Glutamatergic neuron (in vitro differentiated cells): ENCODE results near the gene THSD4. TPM values are rescaled to one million over a fixed set of nuclear protein-coding genes. Genes with fewer than 3 reads are reported as not detected.

Source experiments
- DNase-seq: peaks from one replicate; pipeline ENCODE4 v3.0.0; 2022
- H3K27ac Mint-ChIP-seq: one replicate; pipeline ENCODE4 v1.8.0; 2020; ENCODE audit warnings: mild to moderate bottlenecking, mixed read lengths, inconsistent platforms; ENCODE audit not compliant: unreplicated experiment
- H3K27me3 Mint-ChIP-seq: one replicate; pipeline ENCODE4 v1.8.0; 2020; ENCODE audit warnings: mild to moderate bottlenecking, moderate library complexity, mixed read lengths, inconsistent platforms; ENCODE audit not compliant: unreplicated experiment
- H3K36me3 Mint-ChIP-seq: one replicate; pipeline ENCODE4 v1.8.0; 2020; ENCODE audit warnings: mild to moderate bottlenecking, mixed read lengths, inconsistent platforms; ENCODE audit not compliant: unreplicated experiment
- H3K4me1 Mint-ChIP-seq: one replicate; pipeline ENCODE4 v1.8.0; 2020; ENCODE audit warnings: mild to moderate bottlenecking, low read depth, mixed read lengths, inconsistent platforms; ENCODE audit not compliant: unreplicated experiment
- H3K4me3 Mint-ChIP-seq: one replicate; pipeline ENCODE4 v1.8.0; 2020; ENCODE audit warnings: mild to moderate bottlenecking, mixed read lengths, inconsistent platforms; ENCODE audit not compliant: unreplicated experiment
- H3K9me3 Mint-ChIP-seq: one replicate; pipeline ENCODE4 v1.8.0; 2020; ENCODE audit warnings: mild to moderate bottlenecking, moderate library complexity, mixed read lengths, inconsistent platforms; ENCODE audit not compliant: unreplicated experiment
- CTCF ChIP-seq: fragments of 200-600 bp; sonication (generic); IDR thresholded peaks from one replicate; pipeline ENCODE4 v1.5.0; 2021; ENCODE audit not compliant: partially characterized antibody, unreplicated experiment
- total RNA-seq: library from RNA; stranded (reverse); fragmentation: NEBNext Ultra II Directional; extraction: Animal tissue kit (Norgen Biotek cat#: 25700); gene quantifications from one replicate; pipeline ENCODE4 v1.2.1, GENCODE V29; 2021; ENCODE audit not compliant: unreplicated experiment

THSD4 gene
- total RNA-seq, 1 donor from 2014 or later: 12.3 TPM

- H3K4me1 Mint-ChIP-seq: no peaks in the 10 kb centered on the region
- no peak overlapping the region for H3K27ac Mint-ChIP-seq
- H3K36me3 Mint-ChIP-seq: peaks cover 6% of the 10 kb centered on the region
- DNase-seq: no peak
- H3K9me3 Mint-ChIP-seq: no peaks in the 10 kb centered on the region
- H3K27me3 Mint-ChIP-seq: no peaks in the 10 kb centered on the region
- no peak overlapping the region for H3K4me3 Mint-ChIP-seq
- no peak for TF ChIP-seq CTCF
Observed at GRCh38 chr15:71089801-71090200, 25.5 kb upstream of the THSD4 start.

- no peaks in the 10 kb centered on the region for H3K4me1 Mint-ChIP-seq
- no peaks in the 10 kb centered on the region for H3K9me3 Mint-ChIP-seq
- H3K4me3 Mint-ChIP-seq: no peak overlapping the region
- no peak for DNase-seq
- TF ChIP-seq CTCF: no peak
- peaks cover 6% of the 10 kb centered on the region for H3K36me3 Mint-ChIP-seq
- no peaks in the 10 kb centered on the region for H3K27me3 Mint-ChIP-seq
- no peak overlapping the region for H3K27ac Mint-ChIP-seq
Observed at GRCh38 chr15:71091601-71092000, 23.7 kb upstream of the THSD4 start.

GRCh38 chr15:71092056-71092600 is 23.1 kb upstream of the THSD4 start:
- DNase-seq: no peak
- Mint-ChIP-seq H3K27ac (no peak overlapping the region), H3K27me3 (no peaks in the 10 kb centered on the region), H3K4me3 (no peak overlapping the region), H3K4me1 (no peaks in the 10 kb centered on the region), H3K36me3 (peaks cover 6% of the 10 kb centered on the region), H3K9me3 (no peaks in the 10 kb centered on the region)
- no peak for TF ChIP-seq CTCF

GRCh38 chr15:71093054-71094024 is 21.9 kb upstream of the THSD4 start:
- Mint-ChIP-seq H3K27me3 (no peaks in the 10 kb centered on the region), H3K4me3 (no peak overlapping the region), H3K9me3 (no peaks in the 10 kb centered on the region), H3K4me1 (no peaks in the 10 kb centered on the region), H3K36me3 (peaks cover 6% of the 10 kb centered on the region), H3K27ac (no peak overlapping the region)
- DNase-seq: no peak
- no peak for TF ChIP-seq CTCF

GRCh38 chr15:71094137-71094536 is 21.1 kb upstream of the THSD4 start:
- Mint-ChIP-seq H3K9me3 (no peaks in the 10 kb centered on the region), H3K27me3 (no peaks in the 10 kb centered on the region), H3K4me3 (no peak overlapping the region), H3K4me1 (no peaks in the 10 kb centered on the region), H3K36me3 (no peaks in the 10 kb centered on the region), H3K27ac (no peak overlapping the region)
- no peak for DNase-seq
- TF ChIP-seq CTCF: no peak
